Chondrocyte (in vitro differentiated cells): ENCODE data around the gene GOLGA6L6. TPM values are rescaled to one million over a fixed set of nuclear protein-coding genes. Genes with fewer than 3 reads are reported as not detected.
A peak's percentile ranks its signal among the peaks of the same experiment; 100 is the strongest.
"Not testable (repeated sequence)": the region's sequence is repeated elsewhere in the genome, so short reads cannot be mapped to it uniquely, and the experiment has no call there.

Source experiments
- DNase-seq: peaks from one replicate; pipeline ENCODE4 v3.0.0; 2021; ENCODE audit warnings: mixed read lengths, low spot score
- H3K27ac Mint-ChIP-seq: one replicate; pipeline ENCODE4 v1.8.0; 2021; ENCODE audit warnings: mild to moderate bottlenecking, moderate library complexity, mixed read lengths; ENCODE audit not compliant: unreplicated experiment
- H3K27me3 Mint-ChIP-seq: 2 replicates; pipeline ENCODE4 v1.8.0; 2021; ENCODE audit warnings: low read depth, mixed read lengths
- H3K36me3 Mint-ChIP-seq: 2 replicates; pipeline ENCODE4 v1.8.0; 2021; ENCODE audit warnings: low read depth, mixed read lengths
- H3K4me1 Mint-ChIP-seq: 2 replicates; pipeline ENCODE4 v1.8.0; 2021; ENCODE audit warnings: low read depth, mild to moderate bottlenecking, mixed read lengths
- H3K4me3 Mint-ChIP-seq: one replicate; pipeline ENCODE4 v1.8.0; 2021; ENCODE audit warnings: mild to moderate bottlenecking, moderate library complexity, mixed read lengths; ENCODE audit not compliant: unreplicated experiment
- H3K9me3 Mint-ChIP-seq: 2 replicates; pipeline ENCODE4 v1.8.0; 2021; ENCODE audit warnings: low read depth, mixed read lengths
- long read RNA-seq: library from polyadenylated mRNA; stranded (forward); transcript quantifications from one replicate; pipeline ENCODE4 v2.0.0, GENCODE V29; 2021
- total RNA-seq: library from RNA; stranded (reverse); gene quantifications from 3 replicates; pipeline ENCODE4 v1.2.1, GENCODE V29; 2021

Gene GOLGA6L6, protein sequence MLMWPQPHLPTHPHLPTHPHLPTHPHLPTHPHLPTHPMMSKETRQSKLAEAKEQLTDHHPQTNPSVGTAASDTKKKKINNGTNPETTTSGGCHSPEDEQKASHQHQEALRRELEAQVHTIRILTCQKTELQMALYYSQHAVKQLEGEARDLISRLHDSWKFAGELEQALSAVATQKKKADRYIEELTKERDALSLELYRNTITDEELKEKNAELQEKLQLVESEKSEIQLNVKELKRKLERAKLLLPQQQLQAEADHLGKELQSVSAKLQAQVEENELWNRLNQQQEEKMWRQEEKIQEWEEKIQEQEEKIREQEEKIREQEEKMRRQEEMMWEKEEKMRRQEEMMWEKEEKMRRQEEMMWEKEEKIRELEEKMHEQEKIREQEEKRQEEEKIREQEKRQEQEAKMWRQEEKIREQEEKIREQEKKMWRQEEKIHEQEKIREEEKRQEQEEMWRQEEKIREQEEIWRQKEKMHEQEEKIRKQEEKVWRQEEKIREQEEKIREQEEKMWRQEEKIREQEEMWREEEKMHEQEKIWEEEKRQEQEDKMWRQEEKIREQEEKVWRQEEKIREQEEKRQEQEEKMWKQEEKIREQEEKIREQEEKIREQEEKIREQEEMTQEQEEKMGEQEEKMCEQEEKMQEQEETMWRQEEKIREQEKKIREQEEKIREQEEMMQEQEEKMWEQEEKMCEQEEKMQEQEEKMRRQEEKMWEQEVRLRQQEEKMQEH
- total RNA-seq: not detected in 3 replicates
- long read RNA-seq: 0 reads

DNA sequence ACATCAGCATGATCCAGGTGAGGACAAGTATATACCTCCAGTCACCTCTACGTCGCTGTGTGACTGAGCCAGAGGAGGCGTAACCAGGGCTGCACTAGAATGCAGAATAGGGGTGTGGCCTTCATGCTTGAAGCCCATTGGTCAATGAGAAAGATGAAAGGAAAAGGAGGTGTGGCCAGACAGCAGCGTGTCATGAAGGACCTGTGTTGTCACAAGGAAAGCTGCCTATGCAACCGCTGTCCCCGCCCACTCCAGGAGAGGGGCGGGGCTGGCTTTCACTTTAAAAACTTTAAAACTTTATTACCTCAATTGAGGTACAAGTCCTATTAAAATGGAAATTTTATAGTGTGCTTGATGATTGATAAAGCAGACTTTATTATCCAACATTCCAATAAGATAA is at the start of gene GOLGA6L6:
GOLGA6L6 (minus strand) TSS at position 101 of the 400 bp plus-strand sequence; CDS start at position 10, 91 bp downstream.
- H3K36me3 Mint-ChIP-seq, H3K27ac Mint-ChIP-seq, H3K4me3 Mint-ChIP-seq, H3K4me1 Mint-ChIP-seq, H3K27me3 Mint-ChIP-seq, H3K9me3 Mint-ChIP-seq, DNase-seq: not testable (repeated sequence)

DNA sequence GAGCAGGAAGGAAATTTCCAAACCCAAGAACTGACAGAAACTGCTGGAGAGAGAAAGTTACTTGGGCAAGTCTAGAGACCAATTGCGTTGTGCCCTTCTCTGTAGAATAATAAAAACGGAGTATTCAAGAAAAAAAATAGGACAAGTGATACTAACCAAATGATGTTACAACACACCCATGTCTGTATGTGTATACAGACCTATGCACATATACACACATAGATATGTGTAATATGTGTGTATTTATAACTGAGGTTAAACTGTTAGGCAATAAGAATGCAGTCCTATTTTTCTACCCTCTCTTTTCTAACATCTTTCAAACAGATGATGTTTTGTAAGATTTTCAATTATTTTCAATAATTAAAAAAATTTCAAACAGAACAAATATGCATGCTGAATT is 48.5 kb upstream of the GOLGA6L6 start:
- H3K27me3 Mint-ChIP-seq, H3K36me3 Mint-ChIP-seq, DNase-seq, H3K9me3 Mint-ChIP-seq, H3K27ac Mint-ChIP-seq, H3K4me1 Mint-ChIP-seq, H3K4me3 Mint-ChIP-seq: not testable (repeated sequence)

GRCh38 chr15:20586821-20587220 is 45.2 kb upstream of the GOLGA6L6 start:
- not testable (repeated sequence) for H3K36me3 Mint-ChIP-seq, H3K27ac Mint-ChIP-seq, H3K9me3 Mint-ChIP-seq, H3K27me3 Mint-ChIP-seq, H3K4me1 Mint-ChIP-seq, H3K4me3 Mint-ChIP-seq
- peak; percentile 39 for DNase-seq

DNA sequence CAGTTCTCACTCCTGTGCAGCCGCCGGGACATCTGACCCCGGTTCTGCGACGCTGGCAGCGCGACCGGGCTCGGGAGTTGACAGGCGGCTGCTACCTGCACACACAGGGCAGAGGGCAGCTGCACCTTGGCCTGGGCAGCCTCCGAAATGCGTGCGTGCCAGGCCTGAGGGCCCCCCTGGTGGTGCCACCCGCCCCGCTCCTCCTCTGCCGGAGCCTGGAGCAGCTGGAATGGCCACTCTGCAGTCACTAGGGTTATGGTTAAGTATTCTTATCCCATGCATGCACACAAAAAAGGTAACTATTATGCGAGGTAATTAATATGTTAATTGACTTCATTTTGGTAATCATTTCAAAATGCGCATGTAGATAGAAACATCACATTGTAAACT is 41.1 kb upstream of the GOLGA6L6 start:
- DNase-seq: peak; percentile 73
- not testable (repeated sequence) for H3K27me3 Mint-ChIP-seq, H3K4me3 Mint-ChIP-seq, H3K9me3 Mint-ChIP-seq, H3K4me1 Mint-ChIP-seq, H3K27ac Mint-ChIP-seq, H3K36me3 Mint-ChIP-seq

GRCh38 chr15:20582109-20582725 is 40.6 kb upstream of the GOLGA6L6 start:
- H3K4me1 Mint-ChIP-seq, H3K27me3 Mint-ChIP-seq, H3K27ac Mint-ChIP-seq, H3K9me3 Mint-ChIP-seq, H3K36me3 Mint-ChIP-seq, H3K4me3 Mint-ChIP-seq: not testable (repeated sequence)
- peak; percentile 27 for DNase-seq

GRCh38 chr15:20581261-20582108 is 39.9 kb upstream of the GOLGA6L6 start:
- H3K4me3 Mint-ChIP-seq, H3K27ac Mint-ChIP-seq, H3K9me3 Mint-ChIP-seq, H3K36me3 Mint-ChIP-seq, H3K27me3 Mint-ChIP-seq, H3K4me1 Mint-ChIP-seq: not testable (repeated sequence)
- DNase-seq: peak; percentile 53

- H3K27ac Mint-ChIP-seq, DNase-seq, H3K36me3 Mint-ChIP-seq, H3K9me3 Mint-ChIP-seq, H3K4me3 Mint-ChIP-seq, H3K4me1 Mint-ChIP-seq, H3K27me3 Mint-ChIP-seq: not testable (repeated sequence)
Observed at GRCh38 chr15:20579662-20580061, 38.1 kb upstream of the GOLGA6L6 start.

GRCh38 chr15:20551289-20551688 is 9.7 kb upstream of the GOLGA6L6 start:
- not testable (repeated sequence) for H3K27ac Mint-ChIP-seq, H3K27me3 Mint-ChIP-seq, H3K4me3 Mint-ChIP-seq, H3K9me3 Mint-ChIP-seq, H3K4me1 Mint-ChIP-seq, H3K36me3 Mint-ChIP-seq
- DNase-seq: peak; percentile 93

- H3K27me3 Mint-ChIP-seq, H3K27ac Mint-ChIP-seq, H3K4me1 Mint-ChIP-seq, H3K9me3 Mint-ChIP-seq, H3K36me3 Mint-ChIP-seq, H3K4me3 Mint-ChIP-seq, DNase-seq: not testable (repeated sequence)
Observed at GRCh38 chr15:20505926-20506658, 35.5 kb downstream of the GOLGA6L6 start.

DNA sequence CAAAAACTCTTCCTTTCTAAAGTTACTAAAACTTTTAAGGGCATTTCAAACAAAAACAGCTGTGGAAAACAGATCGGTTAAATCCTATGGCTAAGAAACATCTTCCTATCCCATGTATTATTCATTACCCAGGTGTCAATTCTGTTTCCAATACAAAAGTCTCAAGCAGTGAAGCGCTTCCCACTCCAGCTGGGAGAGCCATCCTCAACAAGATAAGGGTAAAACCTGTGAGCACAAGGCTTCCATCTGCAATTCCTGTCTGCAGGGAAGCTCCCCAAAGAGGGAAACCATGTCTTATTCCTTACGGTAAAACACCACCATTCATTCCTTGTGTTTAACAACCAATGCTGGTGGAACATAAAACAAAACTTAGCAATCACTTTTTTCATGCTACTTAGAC is 38.8 kb downstream of the GOLGA6L6 start:
- not testable (repeated sequence) for H3K9me3 Mint-ChIP-seq, H3K27me3 Mint-ChIP-seq, H3K27ac Mint-ChIP-seq, H3K36me3 Mint-ChIP-seq, H3K4me1 Mint-ChIP-seq, H3K4me3 Mint-ChIP-seq, DNase-seq

- H3K27ac Mint-ChIP-seq, H3K9me3 Mint-ChIP-seq, H3K27me3 Mint-ChIP-seq, DNase-seq, H3K36me3 Mint-ChIP-seq, H3K4me1 Mint-ChIP-seq, H3K4me3 Mint-ChIP-seq: not testable (repeated sequence)
Observed at GRCh38 chr15:20501512-20502222, 39.9 kb downstream of the GOLGA6L6 start.
